GM10847 (cell line): Measurements from ENCODE around the gene ANKRD63.

Experiments used
- POLR2A ChIP-seq: IDR thresholded peaks from 2 replicates; pipeline ENCODE4 v1.6.1; 2011; ENCODE audit not compliant: insufficient read length; ENCODE audit errors: extremely low read depth

Gene ANKRD63

GRCh38 chr15:40250304-40250656 is 32.6 kb downstream of the ANKRD63 start:
- no peak for TF ChIP-seq POLR2A

- no peak for TF ChIP-seq POLR2A
These were observed 33.2 kb downstream of the ANKRD63 start for GRCh38 chr15:40249477-40250303.

- no peak for TF ChIP-seq POLR2A
These were observed 34.7 kb downstream of the ANKRD63 start for GRCh38 chr15:40248006-40248783.

- TF ChIP-seq POLR2A, result no peak
These were observed 35.4 kb downstream of the ANKRD63 start for GRCh38 chr15:40247406-40247971.

- TF ChIP-seq POLR2A, result no peak
These were observed 36.2 kb downstream of the ANKRD63 start for GRCh38 chr15:40246496-40247280.

GRCh38 chr15:40245666-40246450 is 37.0 kb downstream of the ANKRD63 start:
- no peak for TF ChIP-seq POLR2A

- no peak for TF ChIP-seq POLR2A
These were observed 37.8 kb downstream of the ANKRD63 start for GRCh38 chr15:40244961-40245523.

GRCh38 chr15:40243126-40243810 is 39.6 kb downstream of the ANKRD63 start:
- TF ChIP-seq POLR2A, result no peak

GRCh38 chr15:40242601-40243000 is 40.3 kb downstream of the ANKRD63 start:
- no peak for TF ChIP-seq POLR2A

- no peak for TF ChIP-seq POLR2A
These were observed 40.7 kb downstream of the ANKRD63 start for GRCh38 chr15:40242213-40242599.

- TF ChIP-seq POLR2A, result no peak
These were observed 41.3 kb downstream of the ANKRD63 start for GRCh38 chr15:40241269-40242212.

- no peak for TF ChIP-seq POLR2A
These were observed 42.1 kb downstream of the ANKRD63 start for GRCh38 chr15:40240619-40241221.
